Liver (tissue), 9 donors: ENCODE measurements around the gene GPR37. TPM values are rescaled to one million over a fixed set of nuclear protein-coding genes. Genes with fewer than 3 reads are reported as not detected.

Source experiments
- DNase-seq: peaks from one replicate; pipeline ENCODE4 v3.0.0-alpha.2; 2017; ENCODE audit warnings: low spot score
- H3K27ac ChIP-seq, 2 donors: one replicate each; pipeline ENCODE4 v1.7.0; 2013; ENCODE audit warnings: inconsistent platforms in 2 of 2, low read length in 2 of 2, control low read depth in 1 of 2, low read depth in 1 of 2, mild to moderate bottlenecking in 1 of 2
- H3K27me3 ChIP-seq, 4 donors: one replicate each; pipeline versions ENCODE4 v1.6.1 to v1.7.0; 2013; ENCODE audit warnings: low read length in 3 of 4, inconsistent platforms in 1 of 4, mild to moderate bottlenecking in 1 of 4, moderate library complexity in 1 of 4; ENCODE audit not compliant: control insufficient read depth in 4 of 4, insufficient read depth in 4 of 4
- H3K36me3 ChIP-seq, 4 donors: one replicate each; pipeline versions ENCODE4 v1.6.1 to v1.7.0; 2013; ENCODE audit warnings: low read length in 3 of 4, mild to moderate bottlenecking in 3 of 4, low read depth in 1 of 4, moderate library complexity in 1 of 4; ENCODE audit not compliant: control insufficient read depth in 4 of 4, insufficient read depth in 3 of 4
- H3K4me1 ChIP-seq, 4 donors: one replicate each; pipeline versions ENCODE4 v1.6.1 to v1.7.0; 2013; ENCODE audit warnings: low read length in 3 of 4, mild to moderate bottlenecking in 3 of 4, moderate library complexity in 1 of 4; ENCODE audit not compliant: control insufficient read depth in 4 of 4, insufficient read depth in 4 of 4
- H3K4me3 ChIP-seq, 3 donors: one replicate each; pipeline versions ENCODE4 v1.6.1 to v1.7.0; 2013; ENCODE audit warnings: low read length in 3 of 3, control low read depth in 1 of 3, low read depth in 1 of 3, mild to moderate bottlenecking in 1 of 3
- H3K9ac ChIP-seq, 2 donors: one replicate each; pipeline ENCODE4 v1.7.0; 2013; ENCODE audit warnings: low read length in 2 of 2, mild to moderate bottlenecking in 2 of 2, moderate library complexity in 2 of 2, control low read depth in 1 of 2, low read depth in 1 of 2
- H3K9me3 ChIP-seq, 4 donors: one replicate each; pipeline versions ENCODE4 v1.6.1 to v1.7.0; 2013; ENCODE audit warnings: low read length in 3 of 4; ENCODE audit not compliant: control insufficient read depth in 4 of 4
- EGR1 ChIP-seq, 2 donors: IDR thresholded peaks; 2 replicates each; pipeline ENCODE4 v1.6.1; 2016 to 2018; ENCODE audit warnings: antibody characterized with exemption in 2 of 2, low read depth in 2 of 2
- FOXA1 ChIP-seq: IDR thresholded peaks from 2 replicates; pipeline ENCODE4 v1.6.1; 2016; ENCODE audit warnings: antibody characterized with exemption
- FOXA2 ChIP-seq: IDR thresholded peaks from 2 replicates; pipeline ENCODE4 v1.6.1; 2016; ENCODE audit warnings: antibody characterized with exemption
- HNF4A ChIP-seq, 2 donors: conservative IDR thresholded peaks; 2 replicates each; pipeline ENCODE4 v1.6.1; 2016; ENCODE audit warnings: antibody characterized with exemption in 2 of 2, mild to moderate bottlenecking in 2 of 2
- HNF4G ChIP-seq: IDR thresholded peaks from 2 replicates; pipeline ENCODE4 v1.6.1; 2016; ENCODE audit warnings: antibody characterized with exemption
- MAX ChIP-seq: IDR thresholded peaks from 2 replicates; pipeline ENCODE4 v1.6.1; 2016; ENCODE audit warnings: antibody characterized with exemption
- NR2F2 ChIP-seq: IDR thresholded peaks from 2 replicates; pipeline ENCODE4 v1.6.1; 2016; ENCODE audit warnings: antibody characterized with exemption
- RAD21 ChIP-seq, 2 donors: IDR thresholded peaks; 2 replicates each; pipeline ENCODE4 v1.6.1; 2016; ENCODE audit warnings: antibody characterized with exemption in 2 of 2, mild to moderate bottlenecking in 2 of 2
- REST ChIP-seq: IDR thresholded peaks from 2 replicates; pipeline ENCODE4 v1.6.1; 2016; ENCODE audit warnings: antibody characterized with exemption, mild to moderate bottlenecking
- SP1 ChIP-seq: IDR thresholded peaks from 2 replicates; pipeline ENCODE4 v1.6.1; 2018; ENCODE audit warnings: antibody characterized with exemption, mild to moderate bottlenecking
- TAF1 ChIP-seq: conservative IDR thresholded peaks from 2 replicates; pipeline ENCODE4 v1.6.1; 2016; ENCODE audit warnings: antibody characterized with exemption, mild to moderate bottlenecking
- YY1 ChIP-seq: IDR thresholded peaks from 2 replicates; pipeline ENCODE4 v1.6.1; 2016; ENCODE audit warnings: antibody characterized with exemption, mild to moderate bottlenecking
- WGBS: extraction: QIAGEN DNeasy Blood & Tissue Kit; methylation state at CpG from one replicate; pipeline ENCODE4 v1.1.7; 2013; 5-methylcytosine and 5-hydroxymethylcytosine counted together
- polyA plus RNA-seq, 2 donors: library from polyadenylated mRNA; stranded (reverse) in 1 of 2; unstranded in 1 of 2; fragments of 200-250 nt in 1 of 2; fragments of >200 nt in 1 of 2; fragmentation: Nextera tagmentation in 1 of 2; extraction: Ambion mirVana in 1 of 2; gene quantifications; one replicate each; pipeline versions ENCODE4 v1.2.1 to v1.2.3, GENCODE V29; 2013 to 2015
- total RNA-seq, 2 donors: library from RNA; depleted of rRNA; stranded (reverse); fragments of >200 nt; gene quantifications; one replicate each; pipeline ENCODE4 v1.2.3, GENCODE V29; 2014
- TF ChIP-seq, protein P1 (sequence below): IDR thresholded peaks from 2 replicates; pipeline ENCODE4 v1.6.1; 2016; ENCODE audit warnings: antibody characterized with exemption
- TF ChIP-seq, protein P2 (sequence below): fragments of 150-350 bp; IDR thresholded peaks from 2 replicates; pipeline ENCODE4 v1.5.1; 2017; ENCODE audit warnings: improper control_type of control experiment, low read depth, low read length; ENCODE audit not compliant: missing input control
- donor health status: healthy.
- donor health status: healthy.
- donor health status: healthy.
- donor health status: healthy.
- donor health status: healthy.

The GPR37 gene
- total and polyA plus RNA-seq, 4 donors, result 0.33 to 12.0 (median 8.7) TPM

- Histone ChIP-seq H3K4me3 (no peak overlapping the region), H3K27ac (no peak overlapping the region), H3K9me3 (no peaks in the 10 kb centered on the region), H3K27me3 (no peaks in the 10 kb centered on the region), H3K4me1 (no peaks in the 10 kb centered on the region), H3K9ac (no peak overlapping the region), H3K36me3 (no peaks in the 10 kb centered on the region)
- TF ChIP-seq RAD21 (IDR thresholded peaks at IDR 0.05) (no peak), SP1 (no peak), TAF1 (no peak), HNF4A (conservative IDR thresholded peaks at IDR 0.05) (no peak)
- WGBS, result 92% methylated on average over 1 of the region's 1 CpG
- DNase-seq, result no peak
Measured at GRCh38 chr7:124801330-124801895, 35.8 kb upstream of the GPR37 start.

DNA sequence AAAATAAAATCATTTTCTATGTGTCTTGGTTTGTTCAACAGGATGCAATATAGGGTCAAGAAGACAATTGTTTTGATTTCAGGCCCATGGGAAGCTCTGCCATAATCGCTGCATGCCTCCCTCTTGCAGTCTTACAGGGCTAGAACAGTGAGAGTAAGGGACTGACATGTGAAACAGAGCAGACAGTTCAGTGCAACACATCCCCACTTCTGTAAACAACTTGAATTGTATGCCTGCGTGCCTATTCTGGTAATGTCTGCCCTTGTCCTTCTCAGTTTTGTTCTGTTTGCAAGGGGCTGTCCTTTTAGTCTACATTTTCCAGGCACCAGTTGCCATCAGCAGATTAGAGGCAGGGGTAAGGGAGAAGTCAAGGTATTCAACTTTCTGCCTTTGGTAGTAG lies 34.8 kb upstream of the GPR37 start:
- H3K4me3 ChIP-seq, result no peak overlapping the region
- TF ChIP-seq, protein P1, sequence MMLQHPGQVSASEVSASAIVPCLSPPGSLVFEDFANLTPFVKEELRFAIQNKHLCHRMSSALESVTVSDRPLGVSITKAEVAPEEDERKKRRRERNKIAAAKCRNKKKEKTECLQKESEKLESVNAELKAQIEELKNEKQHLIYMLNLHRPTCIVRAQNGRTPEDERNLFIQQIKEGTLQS, result no peak
- no peak for TF ChIP-seq YY1
- no peak for TF ChIP-seq FOXA2
- no peak for TF ChIP-seq HNF4G
- no peak for TF ChIP-seq HNF4A (conservative IDR thresholded peaks at IDR 0.05)
- TF ChIP-seq NR2F2, result no peak
- TF ChIP-seq SP1, result no peak

GRCh38 chr7:124799448-124799847 lies 33.9 kb upstream of the GPR37 start:
- 93% methylated on average over 6 of the region's 6 CpGs for WGBS

More for the DNA sequence above, 34.8 kb upstream of the GPR37 start:
- 56% methylated on average over 2 of the region's 2 CpGs for WGBS
- no peak overlapping the region for H3K9ac ChIP-seq
- H3K27me3 ChIP-seq, result no peaks in the 10 kb centered on the region
- no peak overlapping the region for H3K27ac ChIP-seq
- no peaks in the 10 kb centered on the region for H3K36me3 ChIP-seq
- no peak for DNase-seq
- no peaks in the 10 kb centered on the region for H3K4me1 ChIP-seq
- H3K9me3 ChIP-seq, result no peaks in the 10 kb centered on the region

More at GRCh38 chr7:124799448-124799847, 33.9 kb upstream of the GPR37 start:
- H3K9me3 ChIP-seq, result no peaks in the 10 kb centered on the region
- TF ChIP-seq, protein P1, result no peak
- TF ChIP-seq REST (no peak), FOXA1 (no peak), HNF4G (no peak), SP1 (no peak), MAX (no peak), EGR1 (IDR thresholded peaks at IDR 0.05; ENCODE audit: low read depth in 2 of 2) (no peak), YY1 (no peak), FOXA2 (no peak), NR2F2 (no peak)
- TF ChIP-seq, protein P2, sequence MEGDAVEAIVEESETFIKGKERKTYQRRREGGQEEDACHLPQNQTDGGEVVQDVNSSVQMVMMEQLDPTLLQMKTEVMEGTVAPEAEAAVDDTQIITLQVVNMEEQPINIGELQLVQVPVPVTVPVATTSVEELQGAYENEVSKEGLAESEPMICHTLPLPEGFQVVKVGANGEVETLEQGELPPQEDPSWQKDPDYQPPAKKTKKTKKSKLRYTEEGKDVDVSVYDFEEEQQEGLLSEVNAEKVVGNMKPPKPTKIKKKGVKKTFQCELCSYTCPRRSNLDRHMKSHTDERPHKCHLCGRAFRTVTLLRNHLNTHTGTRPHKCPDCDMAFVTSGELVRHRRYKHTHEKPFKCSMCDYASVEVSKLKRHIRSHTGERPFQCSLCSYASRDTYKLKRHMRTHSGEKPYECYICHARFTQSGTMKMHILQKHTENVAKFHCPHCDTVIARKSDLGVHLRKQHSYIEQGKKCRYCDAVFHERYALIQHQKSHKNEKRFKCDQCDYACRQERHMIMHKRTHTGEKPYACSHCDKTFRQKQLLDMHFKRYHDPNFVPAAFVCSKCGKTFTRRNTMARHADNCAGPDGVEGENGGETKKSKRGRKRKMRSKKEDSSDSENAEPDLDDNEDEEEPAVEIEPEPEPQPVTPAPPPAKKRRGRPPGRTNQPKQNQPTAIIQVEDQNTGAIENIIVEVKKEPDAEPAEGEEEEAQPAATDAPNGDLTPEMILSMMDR, result no peak
- no peaks in the 10 kb centered on the region for H3K27me3 ChIP-seq
- H3K36me3 ChIP-seq, result no peaks in the 10 kb centered on the region
- no peak for DNase-seq
- H3K4me1 ChIP-seq, result no peaks in the 10 kb centered on the region
- no peak overlapping the region for H3K27ac ChIP-seq
- no peak overlapping the region for H3K4me3 ChIP-seq
- no peak overlapping the region for H3K9ac ChIP-seq
